Measurements from ENCODE around the gene KIF1B. TPM values are rescaled to one million over a fixed set of nuclear protein-coding genes. Genes with fewer than 3 reads are reported as not detected.
"Not testable (repeated sequence)": the region's sequence is repeated elsewhere in the genome, so short reads cannot be mapped to it uniquely, and the experiment has no call there.

Gene KIF1B
- total and polyA plus RNA-seq, 2 donors, result 5.5 to 6.9 TPM

- Histone ChIP-seq H3K27me3 (ENCODE audit: control insufficient read depth in 2 of 2, insufficient read depth in 1 of 2, low read length in 1 of 2) (no peaks in the 10 kb centered on the region), H3K4me1 (ENCODE audit: control insufficient read depth in 2 of 2, insufficient read depth in 2 of 2, low read length in 2 of 2) (peaks cover under 1 to 6% of the 10 kb centered on the region in 2 donors), H3K27ac (ENCODE audit: low read depth in 1 of 2, low read length in 1 of 2) (no peak overlapping the region), H3K4me3 (ENCODE audit: low read length in 2 of 2) (no peak overlapping the region), H3K9me3 (ENCODE audit: control insufficient read depth in 2 of 2, insufficient read depth in 1 of 2, low read length in 1 of 2) (no peaks in the 10 kb centered on the region), H3K36me3 (ENCODE audit: control insufficient read depth in 2 of 2, insufficient read depth in 2 of 2, low read length in 1 of 2) (peaks cover 15 to 19% of the 10 kb centered on the region in 2 donors)
- 98% methylated on average over 8 of the region's 8 CpGs for WGBS
- no peak for DNase-seq (ENCODE audit: low read depth in 6 of 9, low spot score in 9 of 9)
These were observed 214.3 kb downstream of the KIF1B start for GRCh38 chr1:10424651-10425050.

- H3K9me3 ChIP-seq (ENCODE audit: control insufficient read depth in 2 of 2, insufficient read depth in 1 of 2, low read length in 1 of 2); H3K36me3 ChIP-seq (ENCODE audit: control insufficient read depth in 2 of 2, insufficient read depth in 2 of 2, low read length in 1 of 2); DNase-seq (ENCODE audit: low read depth in 6 of 9, low spot score in 9 of 9); H3K27ac ChIP-seq (ENCODE audit: low read depth in 1 of 2, low read length in 1 of 2); H3K4me3 ChIP-seq (ENCODE audit: low read length in 2 of 2); H3K27me3 ChIP-seq (ENCODE audit: control insufficient read depth in 2 of 2, insufficient read depth in 1 of 2, low read length in 1 of 2): not testable (repeated sequence)
- 94% methylated on average over 21 of the region's 21 CpGs for WGBS
- H3K4me1 ChIP-seq (ENCODE audit: control insufficient read depth in 2 of 2, insufficient read depth in 2 of 2, low read length in 2 of 2), result peaks cover 3 to 13% of the 10 kb centered on the region in 2 donors
These were observed 215.6 kb downstream of the KIF1B start for GRCh38 chr1:10425826-10426534.

GRCh38 chr1:10426535-10426848 is 216.1 kb downstream of the KIF1B start:
- not testable (repeated sequence) for H3K4me3 ChIP-seq (ENCODE audit: low read length in 2 of 2); DNase-seq (ENCODE audit: low read depth in 6 of 9, low spot score in 9 of 9); H3K27ac ChIP-seq (ENCODE audit: low read depth in 1 of 2, low read length in 1 of 2); H3K9me3 ChIP-seq (ENCODE audit: control insufficient read depth in 2 of 2, insufficient read depth in 1 of 2, low read length in 1 of 2); H3K36me3 ChIP-seq (ENCODE audit: control insufficient read depth in 2 of 2, insufficient read depth in 2 of 2, low read length in 1 of 2); H3K27me3 ChIP-seq (ENCODE audit: control insufficient read depth in 2 of 2, insufficient read depth in 1 of 2, low read length in 1 of 2)
- H3K4me1 ChIP-seq (ENCODE audit: control insufficient read depth in 2 of 2, insufficient read depth in 2 of 2, low read length in 2 of 2), result peaks cover 3 to 18% of the 10 kb centered on the region in 2 donors
- 99% methylated on average over 21 of the region's 21 CpGs for WGBS

- DNase-seq (ENCODE audit: low read depth in 6 of 9, low spot score in 9 of 9), result no peak
- H3K36me3 ChIP-seq (ENCODE audit: control insufficient read depth in 2 of 2, insufficient read depth in 2 of 2, low read length in 1 of 2), result no peaks in the 10 kb centered on the region
- no peak overlapping the region for H3K4me3 ChIP-seq (ENCODE audit: low read length in 2 of 2)
- H3K27ac ChIP-seq (ENCODE audit: low read depth in 1 of 2, low read length in 1 of 2), result no peak overlapping the region
- 97% methylated on average over 5 of the region's 5 CpGs for WGBS
- peaks cover 0 to 6% of the 10 kb centered on the region in 2 donors for H3K9me3 ChIP-seq (ENCODE audit: control insufficient read depth in 2 of 2, insufficient read depth in 1 of 2, low read length in 1 of 2)
- H3K27me3 ChIP-seq (ENCODE audit: control insufficient read depth in 2 of 2, insufficient read depth in 1 of 2, low read length in 1 of 2), result no peaks in the 10 kb centered on the region
- H3K4me1 ChIP-seq (ENCODE audit: control insufficient read depth in 2 of 2, insufficient read depth in 2 of 2, low read length in 2 of 2), result peaks cover 3 to 20% of the 10 kb centered on the region in 2 donors
These were observed 218.6 kb downstream of the KIF1B start for GRCh38 chr1:10428984-10429383.

- no peak overlapping the region for H3K27ac ChIP-seq (ENCODE audit: low read depth in 1 of 2, low read length in 1 of 2)
- H3K36me3 ChIP-seq (ENCODE audit: control insufficient read depth in 2 of 2, insufficient read depth in 2 of 2, low read length in 1 of 2), result no peaks in the 10 kb centered on the region
- WGBS, result 38% methylated on average over 16 of the region's 16 CpGs
- H3K9me3 ChIP-seq (ENCODE audit: control insufficient read depth in 2 of 2, insufficient read depth in 1 of 2, low read length in 1 of 2), result peaks cover 0 to 6% of the 10 kb centered on the region in 2 donors
- peaks cover 3 to 20% of the 10 kb centered on the region in 2 donors for H3K4me1 ChIP-seq (ENCODE audit: control insufficient read depth in 2 of 2, insufficient read depth in 2 of 2, low read length in 2 of 2)
- peak in 2 of 9 donors; percentile 21 to 30 for DNase-seq (ENCODE audit: low read depth in 6 of 9, low spot score in 9 of 9)
- H3K27me3 ChIP-seq (ENCODE audit: control insufficient read depth in 2 of 2, insufficient read depth in 1 of 2, low read length in 1 of 2), result no peaks in the 10 kb centered on the region
- H3K4me3 ChIP-seq (ENCODE audit: low read length in 2 of 2), result peak overlapping the region; percentile 84 to 94
These were observed 219.5 kb downstream of the KIF1B start for GRCh38 chr1:10429868-10430215.

GRCh38 chr1:10430216-10431069 is 220.1 kb downstream of the KIF1B start, which contains the start of gene CENPS:
TSS of gene CENPS (plus strand) at chr1:10430433. CDS start at chr1:10430518, 85 bp downstream.
- Histone ChIP-seq H3K27ac (ENCODE audit: low read depth in 1 of 2, low read length in 1 of 2) (peak within 1 kb of the TSS; percentile 82 to 86), H3K36me3 (ENCODE audit: control insufficient read depth in 2 of 2, insufficient read depth in 2 of 2, low read length in 1 of 2) (peaks cover 0 to 3% of the 10 kb centered on the region in 2 donors), H3K4me1 (ENCODE audit: control insufficient read depth in 2 of 2, insufficient read depth in 2 of 2, low read length in 2 of 2) (peaks cover 3 to 20% of the 10 kb centered on the region in 2 donors), H3K27me3 (ENCODE audit: control insufficient read depth in 2 of 2, insufficient read depth in 1 of 2, low read length in 1 of 2) (no peaks in the 10 kb centered on the region), H3K9me3 (ENCODE audit: control insufficient read depth in 2 of 2, insufficient read depth in 1 of 2, low read length in 1 of 2) (peaks cover 0 to 6% of the 10 kb centered on the region in 2 donors), H3K4me3 (ENCODE audit: low read length in 2 of 2) (peak within 1 kb of the TSS; percentile 84 to 94)
- under 1% methylated on average over 95 of the region's 95 CpGs for WGBS
- peak; percentile 67 to 95 (median 85) for DNase-seq (ENCODE audit: low read depth in 6 of 9, low spot score in 9 of 9)

Other genes with a start within 250 kb of the KIF1B start
- gene RBP7, start 213.3 kb upstream of the KIF1B start, total RNA-seq, result 4.2 TPM
- gene RBP7, start 213.3 kb upstream of the KIF1B start, polyA plus RNA-seq, result 91.0 TPM
- gene UBE4B, start 177.6 kb upstream of the KIF1B start, total RNA-seq, result 16.3 TPM
- gene UBE4B, start 177.6 kb upstream of the KIF1B start, polyA plus RNA-seq, result 20.5 TPM
- 72.2 TPM for gene PGD, start 188.5 kb downstream of the KIF1B start, total RNA-seq
- gene PGD, start 188.5 kb downstream of the KIF1B start, polyA plus RNA-seq, result 48.9 TPM
- gene CENPS, start 219.9 kb downstream of the KIF1B start, total RNA-seq, result 13.5 TPM
- 17.2 TPM for gene CENPS, start 219.9 kb downstream of the KIF1B start, polyA plus RNA-seq
- gene CORT, start 239.5 kb downstream of the KIF1B start, total RNA-seq, result 0.24 TPM
- gene CORT, start 239.5 kb downstream of the KIF1B start, polyA plus RNA-seq, result 0.71 TPM

All from thymus (tissue), 11 donors.